BLaER1 treated with 17β-estradiol and CSF1 and Interleukin-3, amounts not matched to agents 10 nM and 100 nM (cell line): ENCODE results near the gene LILRA6.
"Not testable (repeated sequence)": the region's sequence is repeated elsewhere in the genome, so short reads cannot be mapped to it uniquely, and the experiment has no call there.

Experiments used
- H3K27ac ChIP-seq, 11 experiments: shearing (Covaris generic); formaldehyde crosslinking; 2 replicates each; pipeline ENCODE4 v1.8.1; 2022
- H3K27me3 ChIP-seq, 11 experiments: shearing (Covaris generic); formaldehyde crosslinking; 2 replicates each; pipeline ENCODE4 v1.8.1; 2022
- H3K36me3 ChIP-seq, 11 experiments: shearing (Covaris generic); formaldehyde crosslinking; 2 replicates each; pipeline ENCODE4 v1.8.1; 2022
- H3K4me1 ChIP-seq, 10 experiments: shearing (Covaris generic); formaldehyde crosslinking; 2 replicates each; pipeline ENCODE4 v1.8.1; 2022
- H3K4me2 ChIP-seq, 11 experiments: shearing (Covaris generic); formaldehyde crosslinking; 2 replicates each; pipeline ENCODE4 v1.8.1; 2022
- H3K4me3 ChIP-seq, 10 experiments: shearing (Covaris generic); formaldehyde crosslinking; 2 replicates each; pipeline ENCODE4 v1.8.1; 2022
- H3K9ac ChIP-seq, 11 experiments: shearing (Covaris generic); formaldehyde crosslinking; 2 replicates each; pipeline ENCODE4 v1.8.1; 2022
- H3K9me3 ChIP-seq, 11 experiments: shearing (Covaris generic); formaldehyde crosslinking; replicated peaks in 1 of 11; 2 replicates each; pipeline ENCODE4 v1.8.1; 2022
- H4K20me1 ChIP-seq, 11 experiments: shearing (Covaris generic); formaldehyde crosslinking; 2 replicates each; pipeline ENCODE4 v1.8.1; 2022
- Cebpa-rat ChIP-seq, 11 experiments: shearing (Covaris generic); IDR thresholded peaks; 2 replicates each; pipeline ENCODE4 v1.8.1; 2022

The LILRA6 gene

GRCh38 chr19:54254195-54254906 lies 11.8 kb upstream of the LILRA6 start:
- Histone ChIP-seq H3K27me3 (peaks cover 0 to 5% (median 0%) of the 10 kb centered on the region in 11 experiments; a peak in 1 of 22 replicates), H3K4me2 (peak overlapping the region; percentile 46 to 95 (median 76)), H3K4me3 (peak overlapping the region in 2 of 10 experiments; percentile 30 to 34; a peak in 4 of 20 replicates), H3K4me1 (peaks cover 32 to 80% (median 57%) of the 10 kb centered on the region in 10 experiments), H3K36me3 (peaks cover 0 to 17% (median 0%) of the 10 kb centered on the region in 11 experiments; a peak in 3 of 22 replicates), H3K9ac (peak overlapping the region in 5 of 11 experiments; percentile 13 to 74 (median 37); a peak in 4 of 22 replicates), H3K27ac (peak overlapping the region in 2 of 11 experiments; percentile 2 to 29; a peak in 1 of 22 replicates), H4K20me1 (no peaks in the 10 kb centered on the region), H3K9me3 (no peaks in the 10 kb centered on the region)
- TF ChIP-seq Cebpa-rat (IDR thresholded peaks at IDR 0.05), result no peak

GRCh38 chr19:54253331-54254194 lies 11.0 kb upstream of the LILRA6 start:
- Histone ChIP-seq H3K4me2 (peak overlapping the region; percentile 46 to 95 (median 76)), H3K4me1 (peaks cover 36 to 84% (median 65%) of the 10 kb centered on the region in 10 experiments), H3K27me3 (peaks cover 0 to 5% (median 0%) of the 10 kb centered on the region in 11 experiments; a peak in 1 of 22 replicates), H3K9ac (peak overlapping the region in 5 of 11 experiments; percentile 13 to 74 (median 37); a peak in 4 of 22 replicates), H3K4me3 (peak overlapping the region in 2 of 10 experiments; percentile 30 to 34; a peak in 3 of 20 replicates), H3K36me3 (peaks cover 0 to 17% (median 0%) of the 10 kb centered on the region in 11 experiments; a peak in 3 of 22 replicates), H3K27ac (peak overlapping the region in 1 of 11 experiments; percentile 2; a peak in 1 of 22 replicates), H4K20me1 (no peaks in the 10 kb centered on the region), H3K9me3 (no peaks in the 10 kb centered on the region)
- TF ChIP-seq Cebpa-rat (IDR thresholded peaks at IDR 0.05), result no peak

- H3K9me3 ChIP-seq, result no peaks in the 10 kb centered on the region
- no peak overlapping the region; a peak in 1 of 22 replicates for H3K9ac ChIP-seq
- no peak for TF ChIP-seq Cebpa-rat (IDR thresholded peaks at IDR 0.05)
- no peak overlapping the region for H3K4me3 ChIP-seq
- no peaks in the 10 kb centered on the region for H4K20me1 ChIP-seq
- H3K4me1 ChIP-seq, result peaks cover 43 to 82% (median 70%) of the 10 kb centered on the region in 10 experiments
- peaks cover 0 to 5% (median 0%) of the 10 kb centered on the region in 11 experiments; a peak in 1 of 22 replicates for H3K27me3 ChIP-seq
- no peak overlapping the region for H3K27ac ChIP-seq
- peaks cover 0 to 17% (median 0%) of the 10 kb centered on the region in 11 experiments; a peak in 3 of 22 replicates for H3K36me3 ChIP-seq
- peak overlapping the region in 3 of 11 experiments; percentile 74 to 95 (median 76); a peak in 6 of 22 replicates for H3K4me2 ChIP-seq
These were observed 10.3 kb upstream of the LILRA6 start for GRCh38 chr19:54252845-54253244.

GRCh38 chr19:54252243-54252642 lies 9.7 kb upstream of the LILRA6 start:
- no peak overlapping the region for H3K4me3 ChIP-seq
- H3K27ac ChIP-seq, result no peak overlapping the region
- H3K36me3 ChIP-seq, result peaks cover 0 to 17% (median 0%) of the 10 kb centered on the region in 11 experiments; a peak in 3 of 22 replicates
- no peaks in the 10 kb centered on the region for H4K20me1 ChIP-seq
- no peak for TF ChIP-seq Cebpa-rat (IDR thresholded peaks at IDR 0.05)
- no peak overlapping the region; a peak in 1 of 22 replicates for H3K9ac ChIP-seq
- peaks cover 45 to 82% (median 71%) of the 10 kb centered on the region in 10 experiments for H3K4me1 ChIP-seq
- H3K4me2 ChIP-seq, result peak overlapping the region in 2 of 11 experiments; percentile 19 to 74; a peak in 1 of 22 replicates
- no peaks in the 10 kb centered on the region for H3K9me3 ChIP-seq
- H3K27me3 ChIP-seq, result peaks cover 0 to 5% (median 0%) of the 10 kb centered on the region in 11 experiments; a peak in 1 of 22 replicates

- Histone ChIP-seq H3K27ac (peak overlapping the region; percentile 71 to 86 (median 84); a peak in 21 of 22 replicates), H3K4me2 (peak overlapping the region; percentile 89 to 99 (median 95)), H3K27me3 (no peaks in the 10 kb centered on the region), H3K9ac (peak overlapping the region; percentile 56 to 76 (median 73); a peak in 21 of 22 replicates), H3K4me1 (peaks cover 41 to 76% (median 69%) of the 10 kb centered on the region in 10 experiments), H3K9me3 (no peaks in the 10 kb centered on the region), H3K4me3 (peak overlapping the region in 4 of 10 experiments; percentile 44 to 49 (median 46); a peak in 6 of 20 replicates), H3K36me3 (peaks cover 0 to 12% (median 0%) of the 10 kb centered on the region in 11 experiments; a peak in 3 of 22 replicates), H4K20me1 (no peaks in the 10 kb centered on the region)
- peak in 2 of 11 experiments; percentile 34 to 48; a peak in 2 of 22 replicates for TF ChIP-seq Cebpa-rat (IDR thresholded peaks at IDR 0.05)
These were observed 5.5 kb upstream of the LILRA6 start for GRCh38 chr19:54248016-54248601.

GRCh38 chr19:54247106-54247930 lies 4.7 kb upstream of the LILRA6 start:
- H3K4me1 ChIP-seq, result peaks cover 49 to 79% (median 76%) of the 10 kb centered on the region in 10 experiments
- H3K4me3 ChIP-seq, result peak overlapping the region in 9 of 10 experiments; percentile 2 to 59 (median 46); a peak in 14 of 20 replicates
- H3K36me3 ChIP-seq, result peaks cover 0 to 5% (median 0%) of the 10 kb centered on the region in 11 experiments; a peak in 3 of 22 replicates
- peak overlapping the region; percentile 71 to 86 (median 84); a peak in 21 of 22 replicates for H3K27ac ChIP-seq
- H3K27me3 ChIP-seq, result no peaks in the 10 kb centered on the region
- no peaks in the 10 kb centered on the region for H3K9me3 ChIP-seq
- H3K4me2 ChIP-seq, result peak overlapping the region; percentile 89 to 99 (median 95)
- H4K20me1 ChIP-seq, result no peaks in the 10 kb centered on the region
- TF ChIP-seq Cebpa-rat (IDR thresholded peaks at IDR 0.05), result no peak
- peak overlapping the region; percentile 51 to 76 (median 73); a peak in 21 of 22 replicates for H3K9ac ChIP-seq

- H4K20me1 ChIP-seq, result no peaks in the 10 kb centered on the region
- H3K9ac ChIP-seq, result peak overlapping the region in 8 of 11 experiments; percentile 21 to 45 (median 35); a peak in 5 of 22 replicates
- H3K27ac ChIP-seq, result peak overlapping the region in 10 of 11 experiments; percentile 20 to 58 (median 46); a peak in 12 of 22 replicates
- H3K9me3 ChIP-seq, result no peaks in the 10 kb centered on the region
- H3K4me1 ChIP-seq, result peaks cover 51 to 91% (median 87%) of the 10 kb centered on the region in 10 experiments
- no peak for TF ChIP-seq Cebpa-rat (IDR thresholded peaks at IDR 0.05)
- H3K4me2 ChIP-seq, result peak overlapping the region; percentile 67 to 98 (median 83)
- no peak overlapping the region for H3K4me3 ChIP-seq
- no peaks in the 10 kb centered on the region for H3K27me3 ChIP-seq
- H3K36me3 ChIP-seq, result no peaks in the 10 kb centered on the region
These were observed 3.3 kb upstream of the LILRA6 start for GRCh38 chr19:54245936-54246335.

- not testable (repeated sequence) for H3K9ac ChIP-seq, H3K36me3 ChIP-seq, H4K20me1 ChIP-seq, H3K9me3 ChIP-seq, H3K4me3 ChIP-seq, H3K27me3 ChIP-seq
- Histone ChIP-seq H3K4me2 (peak overlapping the region in 4 of 11 experiments; percentile 37 to 97 (median 72); a peak in 4 of 22 replicates), H3K27ac (0 out of 22 replicates have a peak overlapping the region, but pooled peaks of 1 of the 11 experiments have one; percentile 6), H3K4me1 (peaks cover 52 to 92% (median 77%) of the 10 kb centered on the region in 10 experiments)
These were observed 1.2 kb upstream of the LILRA6 start for GRCh38 chr19:54243809-54244208.

- H3K9me3 ChIP-seq, H3K27me3 ChIP-seq, H4K20me1 ChIP-seq: not testable (repeated sequence)
- Histone ChIP-seq H3K4me3 (peak overlapping the region in 6 of 10 experiments; percentile 34 to 62 (median 55); a peak in 11 of 20 replicates), H3K4me1 (peaks cover 36 to 94% (median 72%) of the 10 kb centered on the region in 10 experiments), H3K36me3 (peaks cover 0 to 25% (median 0%) of the 10 kb centered on the region in 11 experiments; a peak in 6 of 22 replicates), H3K27ac (peak overlapping the region; percentile 18 to 80 (median 57); a peak in 18 of 22 replicates), H3K4me2 (peak overlapping the region; percentile 66 to 97 (median 90)), H3K9ac (peak overlapping the region in 8 of 11 experiments; percentile 0 to 76 (median 58); a peak in 11 of 22 replicates)
These were observed 356 bp downstream of the LILRA6 start for GRCh38 chr19:54242234-54242633.
